Fibroblast of skin of left quadriceps (primary cell): ENCODE results near the gene STAT2.

ENCODE experiments used
- DNase-seq, 2 experiments: peaks; one replicate each; pipeline ENCODE4 v3.0.0-alpha.2; 2013; ENCODE audit warnings: low read depth in 2 of 2

The STAT2 gene

GRCh38 chr12:56293795-56294194, 66.1 kb downstream of the STAT2 start:
- DNase-seq: no peak
